RWPE2 (cell line): ENCODE data around the gene GPC1.
A peak's percentile ranks its signal among the peaks of the same experiment; 100 is the strongest.

Source experiments
- ATAC-seq: fragments of 200-7000 bp; cut with Tn5 transposase; 3 replicates; pipeline ENCODE4 v1.9.1; 2021; ENCODE audit warnings: low read depth
- DNase-seq: peaks from one replicate; pipeline ENCODE4 v3.0.0-alpha.2; 2020; ENCODE audit warnings: low spot score
- H3K27ac ChIP-seq: fragments of 450-650 bp; 2 replicates; pipeline ENCODE4 v1.5.1; 2017; ENCODE audit warnings: mild to moderate bottlenecking; ENCODE audit not compliant: poor library complexity, severe bottlenecking
- H3K27me3 ChIP-seq: fragments of 250-450 bp; sonication (Bioruptor Pico); 2 replicates; pipeline ENCODE4 v1.5.1; 2021; ENCODE audit warnings: mild to moderate bottlenecking, moderate library complexity; ENCODE audit not compliant: insufficient read depth, poor library complexity, severe bottlenecking
- H3K36me3 ChIP-seq: fragments of 250-450 bp; sonication (Bioruptor Pico); 2 replicates; pipeline ENCODE4 v1.5.1; 2020; ENCODE audit warnings: low read depth, mild to moderate bottlenecking, moderate library complexity
- H3K4me1 ChIP-seq: fragments of 250-450 bp; sonication (Bioruptor Pico); 2 replicates; pipeline ENCODE4 v1.5.1; 2021; ENCODE audit warnings: mild to moderate bottlenecking, moderate library complexity; ENCODE audit not compliant: insufficient read depth, poor library complexity, severe bottlenecking
- H3K4me3 ChIP-seq: fragments of 250-450 bp; sonication (Bioruptor Pico); 2 replicates; pipeline ENCODE4 v1.5.1; 2021; ENCODE audit warnings: mild to moderate bottlenecking, moderate library complexity; ENCODE audit not compliant: severe bottlenecking
- H3K9me3 ChIP-seq: fragments of 250-450 bp; sonication (Bioruptor Pico); 2 replicates; pipeline ENCODE4 v1.5.1; 2021; ENCODE audit warnings: mild to moderate bottlenecking, moderate library complexity; ENCODE audit not compliant: severe bottlenecking
- TF ChIP-seq, protein P1 (sequence below): fragments of 450-650 bp; IDR thresholded peaks from one replicate; pipeline ENCODE4 v1.5.1; 2017; ENCODE audit warnings: mild to moderate bottlenecking, moderate library complexity; ENCODE audit not compliant: poor library complexity, severe bottlenecking

The GPC1 gene

DNA sequence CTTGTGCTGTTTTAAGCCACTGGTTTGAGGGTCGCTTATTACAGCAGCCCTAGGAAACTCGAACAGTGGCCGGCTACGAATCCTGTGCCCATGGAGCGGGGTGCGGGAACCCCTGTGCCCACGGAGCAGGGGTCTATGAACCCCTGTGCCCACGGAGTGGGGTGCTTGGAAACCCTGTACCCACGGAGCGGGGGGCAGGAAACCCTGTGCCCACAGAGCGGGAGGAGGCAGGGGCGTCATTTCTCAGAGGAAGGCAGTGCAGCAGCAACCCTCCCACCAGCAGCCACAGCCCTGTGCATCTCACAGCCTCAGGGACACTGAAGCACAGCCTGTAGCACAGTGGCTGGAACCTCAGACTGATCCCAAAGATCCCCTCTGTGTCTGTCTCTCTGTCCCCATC is 34.2 kb upstream of the GPC1 start:
- no peak overlapping the region for H3K27ac ChIP-seq
- H3K4me1 ChIP-seq: no peaks in the 10 kb centered on the region
- TF ChIP-seq, protein P1, sequence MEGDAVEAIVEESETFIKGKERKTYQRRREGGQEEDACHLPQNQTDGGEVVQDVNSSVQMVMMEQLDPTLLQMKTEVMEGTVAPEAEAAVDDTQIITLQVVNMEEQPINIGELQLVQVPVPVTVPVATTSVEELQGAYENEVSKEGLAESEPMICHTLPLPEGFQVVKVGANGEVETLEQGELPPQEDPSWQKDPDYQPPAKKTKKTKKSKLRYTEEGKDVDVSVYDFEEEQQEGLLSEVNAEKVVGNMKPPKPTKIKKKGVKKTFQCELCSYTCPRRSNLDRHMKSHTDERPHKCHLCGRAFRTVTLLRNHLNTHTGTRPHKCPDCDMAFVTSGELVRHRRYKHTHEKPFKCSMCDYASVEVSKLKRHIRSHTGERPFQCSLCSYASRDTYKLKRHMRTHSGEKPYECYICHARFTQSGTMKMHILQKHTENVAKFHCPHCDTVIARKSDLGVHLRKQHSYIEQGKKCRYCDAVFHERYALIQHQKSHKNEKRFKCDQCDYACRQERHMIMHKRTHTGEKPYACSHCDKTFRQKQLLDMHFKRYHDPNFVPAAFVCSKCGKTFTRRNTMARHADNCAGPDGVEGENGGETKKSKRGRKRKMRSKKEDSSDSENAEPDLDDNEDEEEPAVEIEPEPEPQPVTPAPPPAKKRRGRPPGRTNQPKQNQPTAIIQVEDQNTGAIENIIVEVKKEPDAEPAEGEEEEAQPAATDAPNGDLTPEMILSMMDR: no peak
- H3K9me3 ChIP-seq: no peaks in the 10 kb centered on the region
- H3K4me3 ChIP-seq: no peak overlapping the region
- no peak for ATAC-seq
- H3K36me3 ChIP-seq: no peaks in the 10 kb centered on the region
- H3K27me3 ChIP-seq: no peaks in the 10 kb centered on the region
- no peak for DNase-seq

DNA sequence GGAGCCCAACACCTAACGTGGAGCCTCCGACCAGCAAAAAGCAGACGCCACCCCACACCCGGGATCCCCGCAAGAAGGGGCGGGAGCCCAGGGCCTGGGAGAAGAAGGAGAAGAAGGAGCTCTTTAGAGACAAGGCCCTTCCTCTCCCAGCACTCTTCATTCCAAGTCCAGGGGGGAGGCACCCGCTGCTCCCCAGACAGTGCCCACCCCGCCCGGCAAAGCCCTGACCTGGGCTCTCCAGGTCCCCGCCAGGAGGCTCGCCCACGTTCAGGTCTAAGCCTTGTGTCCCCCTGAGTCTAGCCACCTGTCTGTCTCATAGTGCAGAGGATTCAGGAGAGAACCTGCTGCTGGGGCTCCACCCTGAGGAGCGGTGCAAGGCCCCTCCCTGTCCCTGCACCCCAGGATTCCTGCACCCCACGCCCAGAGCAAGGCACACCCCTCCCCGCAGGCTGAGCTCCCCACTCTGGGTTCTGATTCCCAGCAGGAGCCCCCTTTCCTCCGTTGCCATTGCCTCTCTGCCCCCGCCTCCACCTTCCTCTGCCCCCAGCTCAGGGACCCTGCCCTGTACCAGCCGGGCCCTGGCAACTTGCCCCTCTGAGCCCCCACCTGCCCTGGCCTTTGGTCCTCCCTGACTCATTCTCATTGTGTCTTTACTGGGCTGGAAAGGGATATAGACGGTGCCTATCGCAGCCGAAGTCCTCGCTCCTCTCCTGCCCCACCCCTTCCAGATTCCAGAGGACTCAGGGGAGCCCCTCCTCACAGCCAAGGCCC is 33.5 kb upstream of the GPC1 start:
- Histone ChIP-seq H3K4me1 (no peaks in the 10 kb centered on the region), H3K36me3 (no peaks in the 10 kb centered on the region), H3K9me3 (no peaks in the 10 kb centered on the region), H3K27me3 (no peaks in the 10 kb centered on the region), H3K4me3 (no peak overlapping the region), H3K27ac (no peak overlapping the region)
- no peak; the same call in 2 of the 3 replicates for ATAC-seq
- DNase-seq: no peak
- TF ChIP-seq, protein P1: no peak

DNA sequence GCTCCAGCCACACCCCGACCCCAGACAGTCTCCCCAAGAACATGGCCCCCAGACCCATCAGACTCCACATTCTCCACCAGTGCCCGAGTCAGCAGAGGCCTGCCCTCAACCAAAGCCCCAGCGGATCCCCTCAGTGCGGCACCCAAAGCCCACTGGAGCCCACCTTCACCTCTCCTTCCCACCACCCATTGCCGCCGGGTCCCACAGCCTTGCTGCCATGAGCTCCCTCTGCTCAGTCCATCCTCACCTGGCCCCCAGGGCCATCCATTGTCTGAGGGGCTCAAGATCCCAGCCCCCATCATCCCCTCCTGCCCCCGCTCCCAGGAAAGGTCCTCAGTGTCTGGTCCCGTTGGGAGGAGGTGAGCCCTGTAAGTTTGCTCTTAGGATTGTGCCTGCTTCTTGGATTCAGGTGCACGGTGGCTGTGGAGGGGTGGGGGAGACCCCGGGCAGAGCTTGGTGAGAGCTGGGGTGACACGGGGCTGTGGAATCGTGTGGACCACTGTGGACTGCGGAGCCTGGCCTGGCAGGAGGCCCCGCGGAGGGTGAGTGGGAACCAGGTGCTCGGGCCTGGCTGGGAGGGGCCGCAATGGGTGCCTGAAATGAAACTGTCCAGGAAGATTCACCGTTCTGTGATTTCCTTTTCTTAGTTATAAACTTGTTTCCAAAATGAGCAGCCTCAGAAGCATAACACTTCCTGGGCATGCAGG is 32.7 kb upstream of the GPC1 start:
- peak; percentile 38 for DNase-seq
- TF ChIP-seq, protein P1: no peak

DNA sequence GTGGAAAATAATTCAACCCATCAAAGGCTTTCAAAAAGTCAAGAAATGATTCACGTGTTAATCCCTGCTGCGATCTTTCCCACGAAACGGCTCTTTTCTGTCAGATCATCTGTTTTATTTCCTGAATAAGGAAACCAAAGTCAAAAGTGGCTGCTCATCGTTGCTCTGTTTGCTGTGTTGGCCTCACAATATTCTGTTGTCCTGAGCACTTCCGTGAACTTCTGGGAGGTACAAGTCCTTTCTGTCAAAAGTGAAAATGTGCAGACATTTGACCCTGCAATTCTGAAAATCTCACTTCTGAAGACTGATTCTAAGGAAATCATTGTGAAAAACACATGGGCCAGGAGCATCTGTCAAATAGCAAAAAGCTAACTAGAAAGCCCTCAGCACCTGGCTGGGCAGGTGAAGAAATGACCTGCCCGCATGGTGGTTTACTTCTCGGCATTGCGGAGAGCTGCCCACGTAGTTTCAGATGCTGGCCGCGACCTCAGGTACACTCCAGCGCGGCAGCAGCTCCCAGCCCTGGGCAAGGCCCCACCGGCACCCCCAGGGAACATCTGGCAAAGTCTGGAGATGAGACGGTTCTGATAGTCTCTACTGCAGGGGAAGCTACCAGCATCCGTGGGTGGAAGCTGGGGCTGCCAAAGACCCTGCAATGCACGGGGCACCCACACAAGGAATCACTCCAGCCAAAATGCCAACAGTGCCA is 31.9 kb upstream of the GPC1 start:
- Histone ChIP-seq H3K4me3 (no peak overlapping the region), H3K27me3 (no peaks in the 10 kb centered on the region), H3K27ac (no peak overlapping the region), H3K4me1 (no peaks in the 10 kb centered on the region), H3K9me3 (no peaks in the 10 kb centered on the region), H3K36me3 (no peaks in the 10 kb centered on the region)
- DNase-seq (no peak), ATAC-seq (no peak)
- TF ChIP-seq, protein P1: no peak

More for the DNA sequence above, 32.7 kb upstream of the GPC1 start:
- no peak for ATAC-seq
- H3K27ac ChIP-seq: no peak overlapping the region
- H3K27me3 ChIP-seq: no peaks in the 10 kb centered on the region
- no peaks in the 10 kb centered on the region for H3K9me3 ChIP-seq
- no peaks in the 10 kb centered on the region for H3K4me1 ChIP-seq
- H3K4me3 ChIP-seq: no peak overlapping the region
- no peaks in the 10 kb centered on the region for H3K36me3 ChIP-seq
